SU-DHL-6 (cell line): ENCODE data around the gene MKX.

Experiments used
- CTCF ChIP-seq: fragments of 200-600 bp; sonication (generic); IDR thresholded peaks from one replicate; pipeline ENCODE4 v1.5.1; 2017; ENCODE audit warnings: antibody characterized with exemption, mild to moderate bottlenecking, low read length, moderate library complexity; ENCODE audit not compliant: insufficient read depth, poor library complexity, severe bottlenecking
- EZH2phosphoT487 ChIP-seq: fragments of 200-600 bp; sonication (generic), shearing (Covaris generic); conservative IDR thresholded peaks from 2 replicates; pipeline ENCODE4 v1.6.1; 2018; ENCODE audit warnings: mild to moderate bottlenecking, antibody characterized with exemption, low read length, moderate library complexity, mixed read lengths

- TF ChIP-seq CTCF (no peak), EZH2phosphoT487 (no peak)
Measured at GRCh38 chr10:27637601-27638000, 108.0 kb downstream of the MKX start.
